Adrenal gland (tissue), 19 donors: ENCODE data around the gene IZUMO4. TPM values are rescaled to one million over a fixed set of nuclear protein-coding genes. Genes with fewer than 3 reads are reported as not detected.

Source experiments
- DNase-seq, 7 donors: peaks; one replicate each; pipeline ENCODE4 v3.0.0-alpha.2; 2019 to 2020
- H3K27ac ChIP-seq, 5 donors: fragments of 200-600 bp; sonication (generic) in 4 of 5; 1 replicate in 3 of 5; 2 replicates in 2 of 5; pipeline versions ENCODE4 v1.5.1 to v1.8.0; 2016 to 2020; ENCODE audit warnings: mild to moderate bottlenecking in 1 of 5
- H3K27me3 ChIP-seq: fragments of 200-600 bp; 2 replicates; pipeline ENCODE4 v1.8.0; 2021
- H3K36me3 ChIP-seq, 2 donors: fragments of 200-600 bp; replicated peaks in 1 of 2; 1 replicate in 1 of 2; 2 replicates in 1 of 2; pipeline versions ENCODE4 v1.5.1 to v1.8.0; 2018 to 2022
- H3K4me1 ChIP-seq, 2 donors: fragments of 200-600 bp; replicated peaks in 1 of 2; 1 replicate in 1 of 2; 2 replicates in 1 of 2; pipeline versions ENCODE4 v1.5.1 to v1.8.0; 2018 to 2021
- H3K4me3 ChIP-seq, 4 donors: fragments of 200-600 bp; sonication (generic) in 3 of 4; one replicate each; pipeline ENCODE4 v1.5.1; 2016 to 2018
- H3K9me3 ChIP-seq, 3 donors: fragments of 200-600 bp; sonication (generic) in 1 of 3; replicated peaks in 1 of 3; 1 replicate in 2 of 3; 2 replicates in 1 of 3; pipeline versions ENCODE4 v1.5.1 to v1.8.0; 2016 to 2021
- CTCF ChIP-seq, 6 experiments: fragments of 450-650 bp in 4 of 6; fragments of 200-600 bp in 2 of 6; sonication (generic) in 1 of 6; IDR thresholded peaks; 1 replicate in 5 of 6; 2 replicates in 1 of 6; pipeline versions ENCODE4 v1.5.1 to v1.8.0; 2016 to 2021; ENCODE audit warnings: antibody characterized with exemption in 6 of 6, mild to moderate bottlenecking in 2 of 6, moderate library complexity in 1 of 6
- POLR2A ChIP-seq, 2 donors: fragments of 450-650 bp; IDR thresholded peaks; one replicate each; pipeline ENCODE4 v1.6.1; 2017; ENCODE audit warnings: antibody characterized with exemption in 2 of 2, mild to moderate bottlenecking in 2 of 2, moderate library complexity in 1 of 2
- WGBS, 4 donors: extraction: QIAGEN DNeasy Blood & Tissue Kit in 2 of 4; methylation state at CpG; one replicate each; pipeline versions ENCODE4 v1.1.5 to v1.1.7; 2013 to 2017; 5-methylcytosine and 5-hydroxymethylcytosine counted together
- intact Hi-C, 2 donors: fragments of 100-400 bp; cut with DNase I; formaldehyde crosslinking; loops; one replicate each; pipeline versions ENCODE4 v1.14.1 to v1.15.0; 2022 to 2023
- long read RNA-seq, 10 donors: library from polyadenylated mRNA in 3 of 10; unstranded in 2 of 10; stranded (forward) in 1 of 10; transcript quantifications; one replicate each; pipeline ENCODE4 v2.0.0 and lab custom pipeline, GENCODE V29; 2021 to 2026
- polyA plus RNA-seq, 3 donors: library from polyadenylated mRNA; stranded (reverse); fragments of 200-250 nt in 2 of 3; fragments of 350-450 nt in 1 of 3; fragmentation: Illumina TruSeq in 1 of 3; extraction: RNeasy Lipid Tissue Mini Kit (QIAGEN cat#74804) in 1 of 3; gene quantifications; one replicate each; pipeline ENCODE4 v1.2.3, GENCODE V29; 2013 to 2014
- total RNA-seq, 9 donors: library from RNA; depleted of rRNA in 4 of 9; stranded (reverse); fragments of >200 nt in 4 of 9; fragments of 120-200 nt in 1 of 9; fragmentation: NEBNext Ultra II Directional in 1 of 9; extraction: Animal tissue kit (Norgen Biotek cat#: 25700) in 1 of 9; gene quantifications; one replicate each; pipeline versions ENCODE4 v1.1.0 to v1.2.4, GENCODE V29; 2013 to 2023
- donor health status: healthy with polysubstance abuse.
- donor health status: Bipolar disorder and iron deficiency.
- donor health status: DM: yes; HTN: yes; CAD: no.
- donor health status: DM: no; HTN: no; CAD: no.
- donor health status: DM: no; HTN: no; CAD: no.
- donor health status: DM: yes; HTN: yes; CAD: no.

Gene IZUMO4
- total RNA-seq, result 1 to 10 TPM in 7 of 9 donors, under 1 TPM in 2; 0.69 to 8.7 (median 2.3) TPM
- 10 to 100 TPM in 2 of 3 donors, 1 to 10 TPM in 1; 2.6 to 24.6 (median 17.4) TPM for polyA plus RNA-seq
- long read RNA-seq, donor 1, result 0 reads
- long read RNA-seq, donor 2, partial matches to known transcripts, result 49 of 56 reads
- long read RNA-seq, donor 2, other reads (novel, unspliced or antisense), result 6 of 56 reads
- long read RNA-seq, donor 3, result 0 reads
- long read RNA-seq, donor 4, result 0 reads
- long read RNA-seq, donor 5, partial matches to known transcripts, result 0 of 1 reads
- long read RNA-seq, donor 5, other reads (novel, unspliced or antisense), result 1 of 1 reads
- long read RNA-seq, donor 6, result 0 reads
- long read RNA-seq, donor 7, result 0 reads
- long read RNA-seq, donor 8, result 0 reads
- long read RNA-seq, donor 9, result 0 reads
- long read RNA-seq, donor 10, result 0 reads

GRCh38 chr19:2096480-2097202 is at the start of gene IZUMO4:
Gene IZUMO4 (plus strand): TSS chr19:2096915. CDS start chr19:2096946, 31 bp downstream.
- H3K27me3 ChIP-seq, result no peaks in the 10 kb centered on the region
- peaks cover 0 to 24% of the 10 kb centered on the region in 2 donors for H3K36me3 ChIP-seq
- intact Hi-C loops, result no loop called here
- WGBS, 4 donors, result 0% methylated on average over 1 to 70 of the region's 70 CpGs; no CpG with 5 or more reads in 1 of the 4 donors
- H3K27ac ChIP-seq, result peak within 1 kb of the TSS; percentile 75 to 93 (median 84)
- no peaks in the 10 kb centered on the region for H3K9me3 ChIP-seq
- peak in 5 of 6 experiments; percentile 19 to 50 (median 34) for TF ChIP-seq CTCF (IDR thresholded peaks at IDR 0.05)
- TF ChIP-seq POLR2A (IDR thresholded peaks at IDR 0.05), result peak in 1 of 2 donors; percentile 56
- DNase-seq, result peak; percentile 98 to 100 (median 99)
- H3K4me1 ChIP-seq, result peaks cover 20 to 41% of the 10 kb centered on the region in 2 donors
- H3K4me3 ChIP-seq, result peak within 1 kb of the TSS; percentile 1 to 64 (median 54)

- WGBS, 4 donors, result 55 to 100% (median 82%) methylated on average over 1 to 6 of the region's 6 CpGs
- peaks cover 0 to 56% of the 10 kb centered on the region in 2 donors for H3K36me3 ChIP-seq
- peak overlapping the region in 1 of 4 donors; percentile 99 for H3K4me3 ChIP-seq
- peaks cover 77 to 83% of the 10 kb centered on the region in 2 donors for H3K4me1 ChIP-seq
- intact Hi-C loops, result no loop called here
- no peaks in the 10 kb centered on the region for H3K9me3 ChIP-seq
- no peaks in the 10 kb centered on the region for H3K27me3 ChIP-seq
- peak overlapping the region in 4 of 5 donors; percentile 91 to 99 (median 98) for H3K27ac ChIP-seq
- peak in 1 of 7 donors; percentile 20 for DNase-seq
- TF ChIP-seq CTCF (IDR thresholded peaks at IDR 0.05), result no peak
- no peak for TF ChIP-seq POLR2A (IDR thresholded peaks at IDR 0.05)
Observed at GRCh38 chr19:2047076-2047448, 49.7 kb upstream of the IZUMO4 start.

- Histone ChIP-seq H3K4me1 (peaks cover 76 to 82% of the 10 kb centered on the region in 2 donors), H3K36me3 (peaks cover 0 to 52% of the 10 kb centered on the region in 2 donors), H3K9me3 (no peaks in the 10 kb centered on the region), H3K27ac (peak overlapping the region; percentile 50 to 99 (median 98)), H3K27me3 (no peaks in the 10 kb centered on the region), H3K4me3 (peak overlapping the region in 1 of 4 donors; percentile 99)
- intact Hi-C loops, result no loop called here
- peak in 1 of 2 donors; percentile 26 for TF ChIP-seq POLR2A (IDR thresholded peaks at IDR 0.05)
- TF ChIP-seq CTCF (IDR thresholded peaks at IDR 0.05), result no peak
- DNase-seq, result peak; percentile 86 to 94 (median 92)
- WGBS, 4 donors, result 48 to 60% (median 49%) methylated on average over 1 to 22 of the region's 22 CpGs
Observed at GRCh38 chr19:2047449-2048103, 49.1 kb upstream of the IZUMO4 start.
